IMR-90 (cell line): ENCODE results near the gene IL11RA.

Source experiments
- CEBPB ChIP-seq: IDR thresholded peaks from 2 replicates; pipeline ENCODE4 v1.6.1; 2012; ENCODE audit warnings: low read depth, low read length, improper control_type of control experiment
- NFE2L2 ChIP-seq: fragments of 150-350 bp; IDR thresholded peaks from 2 replicates; pipeline ENCODE4 v1.6.1; 2016; ENCODE audit warnings: low read depth, mild to moderate bottlenecking, low read length
- TF ChIP-seq, protein P1 (sequence below): conservative IDR thresholded peaks from 2 replicates; pipeline ENCODE4 v1.5.1; 2012; ENCODE audit warnings: mild to moderate bottlenecking, low read depth, low read length, improper control_type of control experiment
- TF ChIP-seq, protein P2 (sequence below): fragments of 150-350 bp; IDR thresholded peaks from 2 replicates; pipeline ENCODE4 v1.6.1; 2016; ENCODE audit warnings: low read depth, mild to moderate bottlenecking, low read length, moderate library complexity, borderline replicate concordance
- TF ChIP-seq, protein P3 (sequence below): fragments of 150-350 bp; IDR thresholded peaks from 2 replicates; pipeline ENCODE4 v1.6.1; 2017; ENCODE audit warnings: mild to moderate bottlenecking, antibody characterized with exemption, low read length, low read depth

DNA sequence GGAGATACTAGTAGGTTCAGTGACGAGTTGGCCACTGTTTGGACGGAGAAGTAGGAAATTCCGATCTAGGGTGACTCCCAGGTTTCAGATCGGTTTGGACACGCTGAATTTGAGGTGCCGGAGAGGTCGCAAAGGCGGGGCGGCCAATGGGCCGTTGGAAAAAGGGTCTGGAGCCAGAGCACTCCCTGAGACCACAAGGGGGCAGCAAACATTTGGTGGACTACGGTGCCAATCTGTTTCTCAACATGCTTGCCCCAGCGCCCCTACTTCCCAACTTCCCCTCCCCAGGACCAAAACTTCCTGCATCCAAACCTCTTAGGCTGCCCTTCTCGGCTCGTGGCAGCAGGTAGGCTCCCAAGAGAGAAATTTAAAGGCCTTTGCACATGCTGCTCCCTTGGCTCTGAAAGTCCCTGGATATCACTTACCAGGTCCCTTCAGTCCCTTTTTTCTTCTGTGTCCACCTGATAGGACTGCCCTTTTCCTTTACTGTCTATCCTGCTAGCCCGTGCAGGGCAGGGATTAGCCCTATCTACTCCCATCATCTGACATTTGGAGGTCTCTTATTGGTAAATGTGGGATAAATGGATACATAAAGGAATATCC, 39.1 kb upstream of the IL11RA start:
- TF ChIP-seq, protein P1, sequence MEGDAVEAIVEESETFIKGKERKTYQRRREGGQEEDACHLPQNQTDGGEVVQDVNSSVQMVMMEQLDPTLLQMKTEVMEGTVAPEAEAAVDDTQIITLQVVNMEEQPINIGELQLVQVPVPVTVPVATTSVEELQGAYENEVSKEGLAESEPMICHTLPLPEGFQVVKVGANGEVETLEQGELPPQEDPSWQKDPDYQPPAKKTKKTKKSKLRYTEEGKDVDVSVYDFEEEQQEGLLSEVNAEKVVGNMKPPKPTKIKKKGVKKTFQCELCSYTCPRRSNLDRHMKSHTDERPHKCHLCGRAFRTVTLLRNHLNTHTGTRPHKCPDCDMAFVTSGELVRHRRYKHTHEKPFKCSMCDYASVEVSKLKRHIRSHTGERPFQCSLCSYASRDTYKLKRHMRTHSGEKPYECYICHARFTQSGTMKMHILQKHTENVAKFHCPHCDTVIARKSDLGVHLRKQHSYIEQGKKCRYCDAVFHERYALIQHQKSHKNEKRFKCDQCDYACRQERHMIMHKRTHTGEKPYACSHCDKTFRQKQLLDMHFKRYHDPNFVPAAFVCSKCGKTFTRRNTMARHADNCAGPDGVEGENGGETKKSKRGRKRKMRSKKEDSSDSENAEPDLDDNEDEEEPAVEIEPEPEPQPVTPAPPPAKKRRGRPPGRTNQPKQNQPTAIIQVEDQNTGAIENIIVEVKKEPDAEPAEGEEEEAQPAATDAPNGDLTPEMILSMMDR = peak; percentile 86
- TF ChIP-seq NFE2L2 = no peak
- TF ChIP-seq CEBPB = peak; percentile 66
- TF ChIP-seq, protein P2, sequence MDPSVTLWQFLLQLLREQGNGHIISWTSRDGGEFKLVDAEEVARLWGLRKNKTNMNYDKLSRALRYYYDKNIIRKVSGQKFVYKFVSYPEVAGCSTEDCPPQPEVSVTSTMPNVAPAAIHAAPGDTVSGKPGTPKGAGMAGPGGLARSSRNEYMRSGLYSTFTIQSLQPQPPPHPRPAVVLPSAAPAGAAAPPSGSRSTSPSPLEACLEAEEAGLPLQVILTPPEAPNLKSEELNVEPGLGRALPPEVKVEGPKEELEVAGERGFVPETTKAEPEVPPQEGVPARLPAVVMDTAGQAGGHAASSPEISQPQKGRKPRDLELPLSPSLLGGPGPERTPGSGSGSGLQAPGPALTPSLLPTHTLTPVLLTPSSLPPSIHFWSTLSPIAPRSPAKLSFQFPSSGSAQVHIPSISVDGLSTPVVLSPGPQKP = no peak
- TF ChIP-seq, protein P3, sequence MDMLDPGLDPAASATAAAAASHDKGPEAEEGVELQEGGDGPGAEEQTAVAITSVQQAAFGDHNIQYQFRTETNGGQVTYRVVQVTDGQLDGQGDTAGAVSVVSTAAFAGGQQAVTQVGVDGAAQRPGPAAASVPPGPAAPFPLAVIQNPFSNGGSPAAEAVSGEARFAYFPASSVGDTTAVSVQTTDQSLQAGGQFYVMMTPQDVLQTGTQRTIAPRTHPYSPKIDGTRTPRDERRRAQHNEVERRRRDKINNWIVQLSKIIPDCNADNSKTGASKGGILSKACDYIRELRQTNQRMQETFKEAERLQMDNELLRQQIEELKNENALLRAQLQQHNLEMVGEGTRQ = no peak
